A549 (cell line): ENCODE measurements around the gene ZBTB38. TPM values are rescaled to one million over a fixed set of nuclear protein-coding genes. Genes with fewer than 3 reads are reported as not detected.

ENCODE experiments used
- ATAC-seq, 2 experiments: fragments of 200-7000 bp in 1 of 2; fragments of >200 bp in 1 of 2; cut with Nextera tagmentation in 1 of 2; cut with Tn5 transposase in 1 of 2; 3 replicates each; pipeline versions ENCODE4 v1.8.0 to v1.9.1; 2018 to 2020; ENCODE audit warnings: mild to moderate bottlenecking in 1 of 2, moderate library complexity in 1 of 2
- CTCF ChIA-PET: fragments of 300-600 bp; sonication (Branson Sonifier 250); formaldehyde crosslinking; extraction: SDS; loops from one replicate; lab custom pipeline; 2021; ENCODE audit warnings: antibody characterized with exemption, inconsistent platforms; lab: Yijun Ruan, JAX
- POLR2A ChIA-PET: fragments of 350-600 bp; formaldehyde crosslinking; extraction: SDS; loops from one replicate; lab custom pipeline; 2021; ENCODE audit warnings: antibody characterized with exemption, inconsistent platforms; lab: Yijun Ruan, JAX
- DNase-seq, 2 experiments: peaks; one replicate each; pipeline versions ENCODE4 v3.0.0 to v3.0.0-alpha.2; 2011 to 2016; ENCODE audit warnings: low read depth in 1 of 2, low spot score in 1 of 2
- FAIRE-seq: peaks from 2 replicates; lab custom pipeline; 2011; peaks lifted over from hg19 to GRCh38; lab: Jason Lieb, UNC
- H3K27ac ChIP-seq, 2 experiments: fragments of >200 bp; sonication (Bioruptor Twin); formaldehyde crosslinking; 3 replicates each; pipeline ENCODE4 v1.5.1; 2016 to 2017
- H3K4me1 ChIP-seq: fragments of >200 bp; sonication (Bioruptor Twin); formaldehyde crosslinking; 3 replicates; pipeline ENCODE4 v1.6.1; 2016
- H3K4me2 ChIP-seq: fragments of >200 bp; sonication (Bioruptor Twin); formaldehyde crosslinking; 3 replicates; pipeline ENCODE4 v1.6.1; 2016
- H3K4me3 ChIP-seq: fragments of >200 bp; sonication (Bioruptor Twin); formaldehyde crosslinking; 3 replicates; pipeline ENCODE4 v1.5.1; 2016
- H3K9me3 ChIP-seq: fragments of >200 bp; sonication (Bioruptor Twin); formaldehyde crosslinking; 3 replicates; pipeline ENCODE4 v1.6.1; 2016
- ATOH8 ChIP-seq: fragments of 250-450 bp; sonication (Bioruptor Pico); IDR thresholded peaks from 2 replicates; pipeline ENCODE4 v1.5.0; 2020; ENCODE audit warnings: low read depth, mild to moderate bottlenecking, moderate library complexity
- CBX8 ChIP-seq: fragments of 200-600 bp; sonication (generic); IDR thresholded peaks from 2 replicates; pipeline ENCODE4 v1.6.1; 2016
- CTCF ChIP-seq: fragments of >200 bp; sonication (Bioruptor Twin); formaldehyde crosslinking; IDR thresholded peaks from 3 replicates; pipeline ENCODE4 v1.5.1; 2016
- ELK1 ChIP-seq: fragments of 150-350 bp; IDR thresholded peaks from 2 replicates; pipeline ENCODE4 v1.6.1; 2014; ENCODE audit warnings: low read depth, mild to moderate bottlenecking, low read length
- EP300 ChIP-seq, 2 experiments: fragments of >200 bp; sonication (Bioruptor Twin); formaldehyde crosslinking; IDR thresholded peaks; 2 replicates in 1 of 2; 3 replicates in 1 of 2; pipeline ENCODE4 v1.6.1; 2016 to 2017
- ESRRA ChIP-seq: fragments of 150-350 bp; IDR thresholded peaks from 2 replicates; pipeline ENCODE4 v1.6.1; 2014; ENCODE audit warnings: mild to moderate bottlenecking, low read length, borderline replicate concordance
- FOSB ChIP-seq: fragments of 250-450 bp; sonication (Bioruptor Pico); IDR thresholded peaks from 2 replicates; pipeline ENCODE4 v1.5.0; 2020; ENCODE audit warnings: mild to moderate bottlenecking, moderate library complexity
- FOSL2 ChIP-seq, 2 experiments: fragments of 450-650 bp in 1 of 2; fragments of >200 bp in 1 of 2; sonication (Bioruptor Twin) in 1 of 2; formaldehyde crosslinking; IDR thresholded peaks; 2 replicates each; pipeline versions ENCODE4 v1.5.0 to v1.6.1; 2016 to 2020; ENCODE audit warnings: mild to moderate bottlenecking in 1 of 2, moderate library complexity in 1 of 2
- GATA3 ChIP-seq: IDR thresholded peaks from 2 replicates; pipeline ENCODE4 v1.6.1; 2012; ENCODE audit warnings: borderline replicate concordance
- HDAC2 ChIP-seq: fragments of 200-600 bp; sonication (generic); IDR thresholded peaks from 2 replicates; pipeline ENCODE4 v1.6.1; 2016
- HEYL ChIP-seq: fragments of 250-450 bp; sonication (Bioruptor Pico); IDR thresholded peaks from 2 replicates; pipeline ENCODE4 v1.8.0; 2021; ENCODE audit warnings: mild to moderate bottlenecking, moderate library complexity
- HOXA7 ChIP-seq: fragments of 250-450 bp; sonication (Bioruptor Pico); IDR thresholded peaks from 2 replicates; pipeline ENCODE4 v1.5.0; 2020; ENCODE audit warnings: mild to moderate bottlenecking, moderate library complexity
- JUN ChIP-seq, 2 experiments: fragments of >200 bp; sonication (Bioruptor Twin); formaldehyde crosslinking; IDR thresholded peaks; 2 replicates in 1 of 2; 3 replicates in 1 of 2; pipeline ENCODE4 v1.6.1; 2016 to 2017
- JUNB ChIP-seq: fragments of >200 bp; sonication (Bioruptor Twin); formaldehyde crosslinking; IDR thresholded peaks from 2 replicates; pipeline ENCODE4 v1.6.1; 2016
- KDM1A ChIP-seq: fragments of 200-600 bp; sonication (generic); IDR thresholded peaks from 2 replicates; pipeline ENCODE4 v1.6.1; 2016; ENCODE audit warnings: low read depth, mild to moderate bottlenecking
- MYC ChIP-seq: IDR thresholded peaks from 2 replicates; pipeline ENCODE4 v1.6.1; 2012; ENCODE audit warnings: mild to moderate bottlenecking, inconsistent platforms, low read length, improper control_type of control experiment, borderline replicate concordance
- NFE2L2 ChIP-seq: fragments of 150-350 bp; conservative IDR thresholded peaks from 2 replicates; pipeline ENCODE4 v1.6.1; 2014; ENCODE audit warnings: low read length
- PBX3 ChIP-seq: IDR thresholded peaks from 2 replicates; pipeline ENCODE4 v1.6.1; 2012
- PHF8 ChIP-seq: fragments of 200-600 bp; sonication (generic); IDR thresholded peaks from 2 replicates; pipeline ENCODE4 v1.6.1; 2016; ENCODE audit warnings: low read depth, mild to moderate bottlenecking, antibody characterized with exemption, moderate library complexity, borderline replicate concordance
- POLR2A ChIP-seq: IDR thresholded peaks from 2 replicates; pipeline ENCODE4 v1.6.1; 2012; ENCODE audit warnings: mild to moderate bottlenecking, low read length
- RCOR1 ChIP-seq: fragments of 150-350 bp; IDR thresholded peaks from 2 replicates; pipeline ENCODE4 v1.6.1; 2014; ENCODE audit warnings: antibody characterized with exemption, low read length, low read depth
- SMC3 ChIP-seq: fragments of >200 bp; sonication (Bioruptor Twin); formaldehyde crosslinking; IDR thresholded peaks from 3 replicates; pipeline ENCODE4 v1.6.1; 2018; ENCODE audit warnings: inconsistent platforms
- SREBF2 ChIP-seq: fragments of 450-650 bp; IDR thresholded peaks from 2 replicates; pipeline ENCODE4 v1.6.1; 2014; ENCODE audit warnings: mild to moderate bottlenecking, moderate library complexity
- TP53 ChIP-seq: fragments of 250-450 bp; sonication (Bioruptor Pico); IDR thresholded peaks from 2 replicates; pipeline ENCODE4 v1.5.0; 2021; ENCODE audit warnings: mild to moderate bottlenecking, moderate library complexity
- ZNF302 ChIP-seq: fragments of 250-450 bp; sonication (Bioruptor Pico); IDR thresholded peaks from 2 replicates; pipeline ENCODE4 v1.9.0; 2021; ENCODE audit warnings: inconsistent platforms, mild to moderate bottlenecking, moderate library complexity
- ZSCAN20 ChIP-seq: fragments of 250-450 bp; sonication (Bioruptor Pico); IDR thresholded peaks from 2 replicates; pipeline ENCODE4 v1.8.0; 2022; ENCODE audit warnings: mild to moderate bottlenecking, moderate library complexity
- WGBS: methylation state at CpG from one replicate; pipeline ENCODE4 v1.1.6; 2017; ENCODE audit errors: missing lambda C conversion rate; 5-methylcytosine and 5-hydroxymethylcytosine counted together
- polyA plus RNA-seq, 4 experiments: library from polyadenylated mRNA; depleted of rRNA in 3 of 4; stranded (reverse); fragments of >200 nt; fragmentation: RNase III in 1 of 4; extraction: RNeasy Plus Mini Kit Qiagen cat#74134 plus additional on column Dnase treatment in 1 of 4; gene quantifications; 2 replicates in 3 of 4; 3 replicates in 1 of 4; pipeline ENCODE4 v1.2.3, GENCODE V29; 2011 to 2017

The ZBTB38 gene
- polyA plus RNA-seq, 2 of the 4 experiments (the other 2 are of a cell fraction) = 72.0 to 110 TPM

GRCh38 chr3:141379250-141379966 lies 11.1 kb downstream of the ZBTB38 start:
- ChIA-PET POLR2A (no interaction called here), CTCF (interaction anchor here (1.0 to 1.2 kb wide), 3 partner anchors 45 to 76 kb away, joined by 3 read pairs; no protein-coding TSS in a partner anchor)
- FAIRE-seq = no peak
- TF ChIP-seq MYC = no peak
- TF ChIP-seq JUN (IDR thresholded peaks at IDR 0.05) = no peak
- no peak for TF ChIP-seq SMC3
- no peak for TF ChIP-seq ZSCAN20 (CRISPR knock-in tag)
- no peak for TF ChIP-seq POLR2A
- no peak for TF ChIP-seq CTCF
- TF ChIP-seq JUNB = no peak
- TF ChIP-seq EP300 (IDR thresholded peaks at IDR 0.05) = no peak
- TF ChIP-seq ATOH8 = no peak
- TF ChIP-seq ELK1 = no peak
- no peak for TF ChIP-seq ZNF302 (CRISPR knock-in tag)
- TF ChIP-seq FOSL2 (IDR thresholded peaks at IDR 0.05) = no peak
- no peak for TF ChIP-seq FOSL2 (CRISPR knock-in tag; IDR thresholded peaks at IDR 0.05)
- TF ChIP-seq ESRRA = no peak
- no peak for TF ChIP-seq NFE2L2
- TF ChIP-seq CBX8 = no peak
- no peak for TF ChIP-seq RCOR1
- no peak for TF ChIP-seq HDAC2
- TF ChIP-seq PHF8 = no peak
- no peak for TF ChIP-seq HEYL (CRISPR knock-in tag)
- DNase-seq = no peak
- H3K4me3 ChIP-seq = no peak overlapping the region
- H3K4me1 ChIP-seq = peaks cover 34% of the 10 kb centered on the region
- H3K27ac ChIP-seq = peak overlapping the region in 1 of 2 experiments; percentile 40; a peak in 1 of 6 replicates
- 90% methylated on average over 12 of the region's 12 CpGs for WGBS
- ATAC-seq = no peak
- no peaks in the 10 kb centered on the region for H3K9me3 ChIP-seq
- no peak overlapping the region for H3K4me2 ChIP-seq

GRCh38 chr3:141380279-141380678 lies 12.0 kb downstream of the ZBTB38 start:
- peaks cover 36% of the 10 kb centered on the region for H3K4me1 ChIP-seq
- H3K4me2 ChIP-seq = no peak overlapping the region
- ChIA-PET CTCF (interaction anchor here (1.0 to 1.1 kb wide), 2 partner anchors 44 to 68 kb away, joined by 3 read pairs; no protein-coding TSS in a partner anchor), POLR2A (no interaction called here)
- no peak overlapping the region for H3K4me3 ChIP-seq
- H3K9me3 ChIP-seq = no peaks in the 10 kb centered on the region
- no peak for FAIRE-seq
- no peak for TF ChIP-seq FOSB
- TF ChIP-seq HOXA7 (CRISPR knock-in tag) = no peak
- no peak for TF ChIP-seq CTCF
- no peak for TF ChIP-seq KDM1A
- TF ChIP-seq HDAC2 = no peak
- no peak for TF ChIP-seq POLR2A
- no peak for TF ChIP-seq ZNF302 (CRISPR knock-in tag)
- TF ChIP-seq TP53 (CRISPR knock-in tag) = no peak
- no peak for TF ChIP-seq PBX3
- no peak for TF ChIP-seq GATA3
- TF ChIP-seq SREBF2 = no peak
- no peak for ATAC-seq
- peak overlapping the region in 1 of 2 experiments; percentile 47; a peak in 3 of 6 replicates for H3K27ac ChIP-seq
- WGBS = 81% methylated on average over 2 of the region's 2 CpGs
- no peak for DNase-seq
